GM19351 (cell line): Measurements from ENCODE around the gene VPS26B.
"Not testable (repeated sequence)": the region's sequence is repeated elsewhere in the genome, so short reads cannot be mapped to it uniquely, and the experiment has no call there.

Experiments used
- ATAC-seq: cut with Tn5 transposase; IDR thresholded peaks from one replicate; pipeline ENCODE4 v1.9.1; 2021; ENCODE audit warnings: mild to moderate bottlenecking, moderate library complexity; ENCODE audit not compliant: unreplicated experiment

VPS26B gene

GRCh38 chr11:134276396-134277182 is 52.1 kb downstream of the VPS26B start:
- peak; percentile 12 for ATAC-seq

- ATAC-seq, result no peak
Measured at GRCh38 chr11:134277183-134278001, 52.9 kb downstream of the VPS26B start.

- ATAC-seq, result no peak
Measured at GRCh38 chr11:134278356-134278755, 53.9 kb downstream of the VPS26B start.

- ATAC-seq, result not testable (repeated sequence)
Measured at GRCh38 chr11:134281635-134282034, 57.2 kb downstream of the VPS26B start.

GRCh38 chr11:134282121-134283045 is 57.9 kb downstream of the VPS26B start:
- no peak for ATAC-seq

GRCh38 chr11:134283461-134284230 is 59.2 kb downstream of the VPS26B start:
- no peak for ATAC-seq

GRCh38 chr11:134284349-134284748 is 59.9 kb downstream of the VPS26B start:
- ATAC-seq, result not testable (repeated sequence)

GRCh38 chr11:134287561-134287960 is 63.1 kb downstream of the VPS26B start:
- no peak for ATAC-seq

GRCh38 chr11:134288486-134288885 is 64.0 kb downstream of the VPS26B start:
- ATAC-seq, result no peak

- ATAC-seq, result no peak
Measured at GRCh38 chr11:134289167-134289566, 64.7 kb downstream of the VPS26B start.

GRCh38 chr11:134289789-134290188 is 65.3 kb downstream of the VPS26B start:
- ATAC-seq, result no peak

- ATAC-seq, result no peak
Measured at GRCh38 chr11:134290646-134291045, 66.2 kb downstream of the VPS26B start.

GRCh38 chr11:134291196-134291595 is 66.7 kb downstream of the VPS26B start:
- ATAC-seq, result no peak

GRCh38 chr11:134292661-134293060 is 68.2 kb downstream of the VPS26B start:
- no peak for ATAC-seq

GRCh38 chr11:134293119-134294113 is 68.9 kb downstream of the VPS26B start:
- no peak for ATAC-seq

- no peak for ATAC-seq
Measured at GRCh38 chr11:134294664-134295063, 70.2 kb downstream of the VPS26B start.
